ENCODE results near the gene RAB44.

The RAB44 gene

DNA sequence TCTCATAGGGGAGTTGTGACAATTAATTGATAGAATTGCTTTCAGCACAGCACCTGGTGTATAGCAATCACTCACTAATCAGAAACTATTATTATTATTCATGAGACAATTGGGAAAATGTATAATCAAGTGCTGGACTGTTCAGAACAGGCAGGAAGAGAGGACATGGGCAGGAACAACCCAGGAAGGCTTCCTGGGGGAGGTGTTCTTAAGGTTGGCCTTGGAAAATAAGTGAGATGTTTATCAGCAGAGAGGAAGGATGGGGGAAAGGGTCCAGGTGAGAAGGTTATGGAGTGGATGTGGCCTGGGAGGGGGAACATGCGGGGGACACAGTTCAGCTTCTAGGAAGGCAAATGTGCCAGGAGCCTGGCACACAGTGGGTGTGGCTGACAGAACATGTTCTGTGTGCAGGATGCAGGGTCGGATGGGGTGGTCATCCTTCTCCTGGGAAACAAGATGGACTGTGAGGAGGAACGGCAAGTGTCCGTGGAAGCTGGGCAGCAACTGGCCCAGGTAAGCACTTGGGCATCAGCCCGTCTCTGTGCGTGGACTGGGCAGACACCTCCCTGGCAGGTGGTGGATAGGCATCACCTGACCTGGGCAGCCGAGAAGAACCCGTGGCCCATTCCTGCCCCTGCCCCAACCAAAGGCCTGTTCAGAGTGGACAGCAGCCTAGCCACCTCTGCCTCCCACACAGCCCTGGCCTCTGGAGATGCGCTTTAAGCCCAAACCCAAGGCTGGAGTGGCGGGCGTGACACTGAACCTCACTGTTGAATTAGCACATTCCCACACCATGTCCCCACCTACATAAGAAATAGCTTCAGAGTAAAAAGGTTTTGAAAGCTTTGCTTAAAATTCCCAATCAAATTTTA is 30.9 kb downstream of the RAB44 start:
- Histone ChIP-seq H3K4me1 (ENCODE audit: control insufficient read depth, insufficient read depth, low read length) (peaks cover 13% of the 10 kb centered on the region), H3K4me3 (ENCODE audit: insufficient read depth, low read depth, low read length) (no peak overlapping the region), H3K27me3 (ENCODE audit: control insufficient read depth, insufficient read depth, low read length, poor library complexity, severe bottlenecking) (no peaks in the 10 kb centered on the region), H3K9me3 (ENCODE audit: control insufficient read depth, low read length) (no peaks in the 10 kb centered on the region), H3K36me3 (ENCODE audit: control insufficient read depth, insufficient read depth, low read length) (no peaks in the 10 kb centered on the region), H3K27ac (ENCODE audit: insufficient read depth, low read depth, low read length, poor library complexity, severe bottlenecking) (no peak overlapping the region)
- 92 to 93% methylated on average over 11 of the region's 11 CpGs for WGBS, 2 experiments

GRCh38 chr6:36729161-36729524 is 31.5 kb downstream of the RAB44 start:
- no peaks in the 10 kb centered on the region for H3K9me3 ChIP-seq (ENCODE audit: control insufficient read depth, low read length)
- H3K27ac ChIP-seq (ENCODE audit: insufficient read depth, low read depth, low read length, poor library complexity, severe bottlenecking): no peak overlapping the region
- peaks cover 13% of the 10 kb centered on the region for H3K4me1 ChIP-seq (ENCODE audit: control insufficient read depth, insufficient read depth, low read length)
- no peaks in the 10 kb centered on the region for H3K36me3 ChIP-seq (ENCODE audit: control insufficient read depth, insufficient read depth, low read length)
- no peak overlapping the region for H3K4me3 ChIP-seq (ENCODE audit: insufficient read depth, low read depth, low read length)
- no peaks in the 10 kb centered on the region for H3K27me3 ChIP-seq (ENCODE audit: control insufficient read depth, insufficient read depth, low read length, poor library complexity, severe bottlenecking)
- 82 to 83% methylated on average over 2 to 3 of the region's 3 CpGs for WGBS, 2 experiments

DNA sequence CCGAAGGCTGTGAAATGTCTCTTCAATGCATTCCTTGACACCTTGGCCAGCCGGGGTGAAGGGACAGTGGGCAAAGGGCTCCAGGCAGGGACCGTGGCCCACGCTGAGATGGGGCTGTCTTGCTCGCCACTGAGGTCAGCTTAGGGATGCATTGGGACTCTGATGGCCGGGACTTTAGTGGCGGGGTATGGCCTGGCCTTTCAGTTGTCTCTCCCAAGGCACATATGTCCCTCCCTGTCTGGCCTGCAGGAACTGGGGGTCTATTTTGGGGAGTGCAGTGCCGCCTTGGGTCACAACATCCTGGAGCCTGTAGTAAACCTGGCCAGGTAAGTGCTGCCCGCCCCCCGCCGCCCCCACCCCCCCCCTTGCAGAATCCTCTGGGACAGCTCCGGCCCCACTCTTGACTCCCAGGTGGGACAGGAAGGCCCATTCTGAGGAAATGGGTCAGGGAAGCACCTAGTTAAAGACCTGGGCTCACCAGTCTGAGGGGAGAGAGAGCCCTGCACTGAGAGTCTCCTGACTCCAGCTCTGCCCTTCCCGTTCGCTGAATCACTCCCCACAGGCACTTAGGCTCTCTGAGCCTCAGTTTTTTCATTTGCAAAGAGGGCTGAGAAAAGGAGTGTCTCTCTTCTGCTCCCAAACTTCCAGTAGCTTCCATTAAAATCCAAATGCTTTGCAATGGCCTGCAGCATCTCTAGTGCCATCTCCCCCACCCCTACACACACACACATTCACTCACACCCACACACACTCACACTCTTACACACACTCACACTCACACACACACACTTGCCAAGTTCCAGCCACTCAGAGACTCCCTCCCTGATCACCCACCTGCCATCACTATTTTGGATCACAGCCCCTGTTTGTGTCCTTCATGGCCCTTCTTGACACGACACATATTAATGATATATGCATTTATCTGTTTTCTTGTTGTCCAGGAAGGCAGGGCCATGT is 33.1 kb downstream of the RAB44 start:
- H3K4me1 ChIP-seq (ENCODE audit: control insufficient read depth, insufficient read depth, low read length): peaks cover 2% of the 10 kb centered on the region
- WGBS, 2 experiments: 75 to 76% methylated on average over 14 to 15 of the region's 15 CpGs

DNA sequence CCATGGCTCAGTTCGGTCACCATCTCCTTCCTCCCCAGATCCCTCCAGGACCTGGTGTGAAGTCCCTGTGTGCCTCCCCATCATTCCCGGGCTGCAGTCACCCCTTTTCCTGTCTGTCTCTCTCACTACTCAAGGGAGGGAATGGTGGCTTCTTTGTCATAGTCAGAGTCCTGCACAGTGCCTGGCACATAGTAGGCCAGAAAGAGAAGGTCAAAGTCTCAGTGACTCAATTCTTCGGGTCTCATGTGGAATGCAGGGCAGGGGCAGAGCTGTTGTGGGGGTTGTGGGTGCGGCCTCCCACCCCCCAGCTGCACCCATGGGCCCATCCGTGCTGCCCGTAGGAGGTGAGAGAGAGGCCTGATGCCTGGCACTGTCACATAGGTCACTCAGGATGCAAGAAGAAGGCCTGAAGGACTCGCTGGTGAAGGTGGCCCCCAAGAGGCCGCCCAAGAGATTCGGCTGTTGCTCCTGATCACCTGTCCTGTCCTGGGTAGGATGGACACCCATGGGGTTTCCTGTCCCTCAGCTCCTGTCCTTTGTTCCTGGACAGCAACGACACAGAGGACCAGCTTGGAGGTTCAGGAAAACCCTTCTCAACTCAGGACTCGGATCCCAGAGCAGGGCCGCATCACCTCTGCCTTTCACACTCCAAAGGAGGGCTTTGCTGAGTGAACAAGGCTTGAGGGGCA is 34.1 kb downstream of the RAB44 start:
- no peak overlapping the region for H3K27ac ChIP-seq (ENCODE audit: insufficient read depth, low read depth, low read length, poor library complexity, severe bottlenecking)
- WGBS, 2 experiments: 89% methylated on average over 12 of the region's 12 CpGs
- no peak overlapping the region for H3K4me3 ChIP-seq (ENCODE audit: insufficient read depth, low read depth, low read length)
- no peaks in the 10 kb centered on the region for H3K27me3 ChIP-seq (ENCODE audit: control insufficient read depth, insufficient read depth, low read length, poor library complexity, severe bottlenecking)
- no peaks in the 10 kb centered on the region for H3K36me3 ChIP-seq (ENCODE audit: control insufficient read depth, insufficient read depth, low read length)
- H3K9me3 ChIP-seq (ENCODE audit: control insufficient read depth, low read length): no peaks in the 10 kb centered on the region
- H3K4me1 ChIP-seq (ENCODE audit: control insufficient read depth, insufficient read depth, low read length): no peaks in the 10 kb centered on the region

More for the DNA sequence above, 33.1 kb downstream of the RAB44 start:
- Histone ChIP-seq H3K27me3 (ENCODE audit: control insufficient read depth, insufficient read depth, low read length, poor library complexity, severe bottlenecking) (no peaks in the 10 kb centered on the region), H3K27ac (ENCODE audit: insufficient read depth, low read depth, low read length, poor library complexity, severe bottlenecking) (no peak overlapping the region), H3K4me3 (ENCODE audit: insufficient read depth, low read depth, low read length) (no peak overlapping the region), H3K9me3 (ENCODE audit: control insufficient read depth, low read length) (no peaks in the 10 kb centered on the region), H3K36me3 (ENCODE audit: control insufficient read depth, insufficient read depth, low read length) (no peaks in the 10 kb centered on the region)

GRCh38 chr6:36733300-36733699 is 35.7 kb downstream of the RAB44 start:
- Histone ChIP-seq H3K4me3 (ENCODE audit: insufficient read depth, low read depth, low read length) (no peak overlapping the region), H3K36me3 (ENCODE audit: control insufficient read depth, insufficient read depth, low read length) (no peaks in the 10 kb centered on the region), H3K4me1 (ENCODE audit: control insufficient read depth, insufficient read depth, low read length) (no peaks in the 10 kb centered on the region), H3K27me3 (ENCODE audit: control insufficient read depth, insufficient read depth, low read length, poor library complexity, severe bottlenecking) (no peaks in the 10 kb centered on the region), H3K9me3 (ENCODE audit: control insufficient read depth, low read length) (no peaks in the 10 kb centered on the region), H3K27ac (ENCODE audit: insufficient read depth, low read depth, low read length, poor library complexity, severe bottlenecking) (no peak overlapping the region)
- WGBS, 2 experiments: 89 to 91% methylated on average over 5 of the region's 5 CpGs

DNA sequence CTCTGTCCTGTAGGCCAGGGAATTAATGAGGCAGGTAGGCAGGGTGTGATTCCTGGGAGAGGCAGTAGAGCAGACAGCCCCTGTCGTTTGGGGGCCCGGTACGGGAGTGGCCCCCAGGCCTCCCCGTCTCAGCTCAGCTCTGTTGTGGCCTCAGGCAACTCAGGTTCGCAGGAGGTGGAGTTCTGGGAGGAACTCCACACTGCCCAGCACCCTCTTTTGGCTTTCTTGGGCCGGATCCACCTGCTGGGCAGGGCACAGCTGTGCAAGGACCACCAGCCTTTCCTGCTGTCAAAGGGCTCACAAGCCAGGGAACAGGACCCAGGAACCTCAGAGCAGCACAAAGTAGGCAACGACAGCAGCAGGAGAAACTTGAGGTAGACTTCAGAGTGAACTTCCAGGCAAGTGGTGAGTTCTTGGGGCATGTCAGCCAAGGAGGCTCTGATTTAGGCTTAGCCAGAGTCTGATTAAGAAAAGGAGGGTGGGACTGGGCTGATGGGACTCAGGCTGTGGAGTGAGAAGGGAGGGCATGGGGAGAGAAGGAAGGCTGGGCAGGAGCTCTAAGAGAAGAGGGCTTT is 36.9 kb downstream of the RAB44 start:
- H3K4me3 ChIP-seq (ENCODE audit: insufficient read depth, low read depth, low read length): no peak overlapping the region
- no peaks in the 10 kb centered on the region for H3K4me1 ChIP-seq (ENCODE audit: control insufficient read depth, insufficient read depth, low read length)
- no peaks in the 10 kb centered on the region for H3K27me3 ChIP-seq (ENCODE audit: control insufficient read depth, insufficient read depth, low read length, poor library complexity, severe bottlenecking)
- H3K9me3 ChIP-seq (ENCODE audit: control insufficient read depth, low read length): no peaks in the 10 kb centered on the region
- H3K27ac ChIP-seq (ENCODE audit: insufficient read depth, low read depth, low read length, poor library complexity, severe bottlenecking): no peak overlapping the region
- 85 to 88% methylated on average over 7 of the region's 7 CpGs for WGBS, 2 experiments
- H3K36me3 ChIP-seq (ENCODE audit: control insufficient read depth, insufficient read depth, low read length): no peaks in the 10 kb centered on the region

GRCh38 chr6:36735110-36736071 is 37.8 kb downstream of the RAB44 start:
- H3K27ac ChIP-seq (ENCODE audit: insufficient read depth, low read depth, low read length, poor library complexity, severe bottlenecking): no peak overlapping the region
- H3K36me3 ChIP-seq (ENCODE audit: control insufficient read depth, insufficient read depth, low read length): no peaks in the 10 kb centered on the region
- H3K4me1 ChIP-seq (ENCODE audit: control insufficient read depth, insufficient read depth, low read length): no peaks in the 10 kb centered on the region
- no peaks in the 10 kb centered on the region for H3K27me3 ChIP-seq (ENCODE audit: control insufficient read depth, insufficient read depth, low read length, poor library complexity, severe bottlenecking)
- no peak overlapping the region for H3K4me3 ChIP-seq (ENCODE audit: insufficient read depth, low read depth, low read length)
- WGBS, 2 experiments: 75 to 76% methylated on average over 24 of the region's 24 CpGs
- no peaks in the 10 kb centered on the region for H3K9me3 ChIP-seq (ENCODE audit: control insufficient read depth, low read length)

DNA sequence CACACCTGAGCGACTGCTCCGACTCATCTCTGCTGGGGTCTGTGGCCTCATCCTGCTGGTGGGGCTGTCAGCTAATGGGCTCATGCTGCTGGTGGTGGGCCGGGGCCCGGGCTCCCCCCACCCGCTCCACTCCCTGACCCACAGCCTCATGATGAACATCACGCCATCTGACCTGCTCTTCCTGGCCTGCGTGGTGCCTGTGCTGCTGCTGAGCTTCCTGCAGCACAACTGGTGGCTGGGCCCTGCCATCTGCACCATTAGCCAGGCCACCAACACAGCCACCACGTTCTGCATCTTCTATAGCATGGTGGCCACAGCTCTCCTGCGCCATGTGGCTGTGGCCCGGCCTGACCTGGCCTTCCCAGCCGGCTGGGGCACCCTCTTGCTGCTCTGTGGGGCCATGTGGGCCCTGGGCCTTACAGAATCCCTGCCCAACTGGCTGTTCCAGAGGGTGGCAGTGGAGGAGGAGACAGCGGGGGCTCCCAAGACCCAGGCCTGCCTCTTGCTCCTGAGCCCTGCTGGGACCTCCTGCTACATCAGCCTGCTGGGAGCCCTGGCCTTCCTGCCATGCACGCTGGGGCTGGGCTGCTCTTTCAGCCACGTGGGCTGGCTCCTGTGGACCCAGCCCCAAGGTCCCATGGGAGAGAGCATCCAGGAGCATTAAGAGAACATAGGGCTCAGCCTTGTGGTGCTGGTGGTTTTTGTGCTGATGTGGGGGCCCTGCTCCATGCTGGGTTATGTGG is 39.6 kb downstream of the RAB44 start:
- Histone ChIP-seq H3K4me3 (ENCODE audit: insufficient read depth, low read depth, low read length) (no peak overlapping the region), H3K4me1 (ENCODE audit: control insufficient read depth, insufficient read depth, low read length) (no peaks in the 10 kb centered on the region), H3K9me3 (ENCODE audit: control insufficient read depth, low read length) (no peaks in the 10 kb centered on the region), H3K27me3 (ENCODE audit: control insufficient read depth, insufficient read depth, low read length, poor library complexity, severe bottlenecking) (no peaks in the 10 kb centered on the region), H3K27ac (ENCODE audit: insufficient read depth, low read depth, low read length, poor library complexity, severe bottlenecking) (no peak overlapping the region), H3K36me3 (ENCODE audit: control insufficient read depth, insufficient read depth, low read length) (no peaks in the 10 kb centered on the region)
- 93 to 94% methylated on average over 14 of the region's 14 CpGs for WGBS, 2 experiments
